Fibroblast of lung (primary cell): Measurements from ENCODE around the gene NACA2. TPM values are rescaled to one million over a fixed set of nuclear protein-coding genes. Genes with fewer than 3 reads are reported as not detected.
A peak's percentile ranks its signal among the peaks of the same experiment; 100 is the strongest.

Experiments
- DNase-seq, 2 donors: peaks; one replicate each; pipeline versions ENCODE4 v3.0.0 to v3.0.0-alpha.2; 2010; ENCODE audit warnings: low read depth in 2 of 2
- H2AFZ ChIP-seq: 2 replicates; pipeline ENCODE4 v1.5.1; 2012; ENCODE audit warnings: low read length, control low read depth, inconsistent platforms
- H3K27ac ChIP-seq: 2 replicates; pipeline ENCODE4 v1.5.1; 2011; ENCODE audit warnings: low read length, control low read depth; ENCODE audit not compliant: insufficient read depth
- H3K27me3 ChIP-seq: 2 replicates; pipeline ENCODE4 v1.5.1; 2011; ENCODE audit warnings: mild to moderate bottlenecking, low read length; ENCODE audit not compliant: control insufficient read depth, insufficient read depth
- H3K36me3 ChIP-seq: 2 replicates; pipeline ENCODE4 v1.5.1; 2011; ENCODE audit warnings: low read length; ENCODE audit not compliant: control insufficient read depth, insufficient read depth
- H3K4me1 ChIP-seq: 2 replicates; pipeline ENCODE4 v1.5.1; 2011; ENCODE audit warnings: low read length; ENCODE audit not compliant: control insufficient read depth, insufficient read depth; ENCODE audit errors: extremely low read depth
- H3K4me2 ChIP-seq: 2 replicates; pipeline ENCODE4 v1.5.1; 2011; ENCODE audit warnings: low read length, control low read depth; ENCODE audit not compliant: insufficient read depth; ENCODE audit errors: extremely low read depth
- H3K4me3 ChIP-seq, 4 experiments: fragments of 200-600 bp in 1 of 4; sonication (generic) in 1 of 4; replicated peaks in 1 of 4; 2 replicates each; pipeline ENCODE4 v1.5.1; 2011 to 2016; ENCODE audit warnings: low read length in 4 of 4, low read depth in 3 of 4, mild to moderate bottlenecking in 3 of 4, control low read depth in 2 of 4, inconsistent platforms in 1 of 4, mixed read lengths in 1 of 4; ENCODE audit not compliant: insufficient read depth in 1 of 4; ENCODE audit errors: control extremely low read depth in 1 of 4
- H3K79me2 ChIP-seq: 2 replicates; pipeline ENCODE4 v1.5.1; 2012; ENCODE audit warnings: mild to moderate bottlenecking, low read length, inconsistent platforms; ENCODE audit not compliant: control insufficient read depth, insufficient read depth
- H3K9ac ChIP-seq: 2 replicates; pipeline ENCODE4 v1.5.1; 2011; ENCODE audit warnings: mild to moderate bottlenecking, low read length, control low read depth; ENCODE audit not compliant: insufficient read depth
- H3K9me3 ChIP-seq: 2 replicates; pipeline ENCODE4 v1.5.1; 2012; ENCODE audit warnings: low read depth, low read length; ENCODE audit not compliant: control insufficient read depth, insufficient read depth
- H4K20me1 ChIP-seq: 2 replicates; pipeline ENCODE4 v1.5.1; 2011; ENCODE audit warnings: low read length; ENCODE audit not compliant: control insufficient read depth, insufficient read depth; ENCODE audit errors: extremely low read depth
- EZH2 ChIP-seq: IDR thresholded peaks from 2 replicates; pipeline ENCODE4 v1.5.1; 2012; ENCODE audit warnings: low read length, control low read depth, mild to moderate bottlenecking; ENCODE audit errors: missing control alignments
- polyA plus RNA-seq, 2 donors: library from polyadenylated mRNA; depleted of rRNA in 1 of 2; stranded (reverse) in 1 of 2; unstranded in 1 of 2; fragments of >200 nt; gene quantifications; 2 replicates each; pipeline ENCODE4 v1.2.1, GENCODE V29; 2011 to 2012; ENCODE audit warnings: missing spikeins in 1 of 2
- total RNA-seq: library from RNA; depleted of rRNA; stranded (reverse); fragments of >200 nt; gene quantifications from 2 replicates; pipeline ENCODE4 v1.2.1, GENCODE V29; 2014
- TF ChIP-seq, protein P1 (sequence below), 2 donors: IDR thresholded peaks in 1 of 2; conservative IDR thresholded peaks in 1 of 2; 1 replicate in 1 of 2; 2 replicates in 1 of 2; pipeline ENCODE4 v1.5.1; 2011 to 2012; ENCODE audit warnings: low read length in 2 of 2, control low read depth in 1 of 2, inconsistent platforms in 1 of 2, low read depth in 1 of 2, mild to moderate bottlenecking in 1 of 2

Gene NACA2
- total and polyA plus RNA-seq, 2 donors (not counting 1 experiment from before 2014, with no cell fraction given): not detected

DNA sequence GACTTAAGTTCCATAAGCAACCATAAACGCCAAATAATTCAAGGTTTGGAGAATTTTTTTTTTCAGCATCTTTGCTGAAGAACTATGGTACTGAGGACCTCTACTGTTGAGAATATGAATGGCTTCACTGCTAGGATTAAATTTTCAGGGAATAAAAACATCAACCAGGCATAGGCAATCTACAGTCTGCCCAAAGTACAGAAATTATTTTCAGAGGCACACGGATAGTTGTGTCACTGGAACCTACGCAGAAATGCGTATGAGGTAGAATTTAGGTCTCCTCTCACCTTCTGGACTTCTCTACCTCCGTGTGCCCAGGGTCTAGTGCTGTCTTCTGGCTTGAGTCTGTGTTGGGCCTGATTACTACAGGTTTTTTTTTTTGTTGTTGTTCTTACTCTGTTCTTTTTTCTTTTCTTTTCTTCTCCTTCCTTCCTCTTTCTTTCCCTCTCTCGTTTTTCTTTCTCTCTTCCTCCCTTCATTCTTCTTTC is 39.7 kb downstream of the NACA2 start:
- Histone ChIP-seq H4K20me1 (no peaks in the 10 kb centered on the region), H3K79me2 (no peaks in the 10 kb centered on the region), H3K27me3 (no peaks in the 10 kb centered on the region), H3K4me2 (no peak overlapping the region), H3K4me1 (peaks cover 2% of the 10 kb centered on the region), H3K4me3 (no peak overlapping the region), H3K9me3 (no peaks in the 10 kb centered on the region), H3K9ac (no peak overlapping the region), H3K27ac (peak overlapping the region; percentile 19), H2AFZ (peak overlapping the region; percentile 97), H3K36me3 (no peaks in the 10 kb centered on the region)
- DNase-seq: peak; percentile 37 to 79
- TF ChIP-seq EZH2: no peak
- TF ChIP-seq, protein P1, sequence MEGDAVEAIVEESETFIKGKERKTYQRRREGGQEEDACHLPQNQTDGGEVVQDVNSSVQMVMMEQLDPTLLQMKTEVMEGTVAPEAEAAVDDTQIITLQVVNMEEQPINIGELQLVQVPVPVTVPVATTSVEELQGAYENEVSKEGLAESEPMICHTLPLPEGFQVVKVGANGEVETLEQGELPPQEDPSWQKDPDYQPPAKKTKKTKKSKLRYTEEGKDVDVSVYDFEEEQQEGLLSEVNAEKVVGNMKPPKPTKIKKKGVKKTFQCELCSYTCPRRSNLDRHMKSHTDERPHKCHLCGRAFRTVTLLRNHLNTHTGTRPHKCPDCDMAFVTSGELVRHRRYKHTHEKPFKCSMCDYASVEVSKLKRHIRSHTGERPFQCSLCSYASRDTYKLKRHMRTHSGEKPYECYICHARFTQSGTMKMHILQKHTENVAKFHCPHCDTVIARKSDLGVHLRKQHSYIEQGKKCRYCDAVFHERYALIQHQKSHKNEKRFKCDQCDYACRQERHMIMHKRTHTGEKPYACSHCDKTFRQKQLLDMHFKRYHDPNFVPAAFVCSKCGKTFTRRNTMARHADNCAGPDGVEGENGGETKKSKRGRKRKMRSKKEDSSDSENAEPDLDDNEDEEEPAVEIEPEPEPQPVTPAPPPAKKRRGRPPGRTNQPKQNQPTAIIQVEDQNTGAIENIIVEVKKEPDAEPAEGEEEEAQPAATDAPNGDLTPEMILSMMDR (conservative IDR thresholded peaks at IDR 0.05 in 1 of 2, IDR thresholded peaks at IDR 0.05 in 1 of 2; ENCODE audit: low read depth in 1 of 2, low read length in 2 of 2): peak; percentile 61 to 72

DNA sequence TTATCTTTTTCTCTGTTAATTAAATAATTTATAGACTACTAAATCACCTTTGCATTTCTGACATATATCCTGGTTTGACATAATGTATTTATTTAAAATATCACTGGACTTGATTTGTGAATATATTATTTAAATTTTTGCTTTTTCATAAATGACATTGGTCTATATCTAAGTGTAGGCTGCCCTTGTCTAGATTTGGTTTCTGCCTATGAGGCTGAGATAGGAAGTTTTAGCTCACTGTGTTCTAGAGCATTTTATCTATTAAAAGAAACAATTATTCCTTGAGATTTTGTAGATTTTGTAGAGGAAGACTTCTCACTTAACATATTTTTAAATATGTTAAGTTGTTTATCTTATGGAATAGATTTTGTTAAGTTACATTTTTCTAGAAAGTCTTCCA is 43.9 kb downstream of the NACA2 start:
- no peak overlapping the region for H3K27ac ChIP-seq
- no peaks in the 10 kb centered on the region for H3K79me2 ChIP-seq
- DNase-seq: no peak
- H3K9me3 ChIP-seq: no peaks in the 10 kb centered on the region
- H3K36me3 ChIP-seq: no peaks in the 10 kb centered on the region
- H3K4me1 ChIP-seq: peaks cover 2% of the 10 kb centered on the region
- TF ChIP-seq EZH2: no peak
- TF ChIP-seq, protein P1 (conservative IDR thresholded peaks at IDR 0.05 in 1 of 2, IDR thresholded peaks at IDR 0.05 in 1 of 2; ENCODE audit: low read depth in 1 of 2, low read length in 2 of 2): no peak
- no peak overlapping the region for H3K9ac ChIP-seq
- no peaks in the 10 kb centered on the region for H4K20me1 ChIP-seq
- no peak overlapping the region for H3K4me3 ChIP-seq
- no peaks in the 10 kb centered on the region for H3K27me3 ChIP-seq
- no peak overlapping the region for H3K4me2 ChIP-seq
- H2AFZ ChIP-seq: no peak overlapping the region

DNA sequence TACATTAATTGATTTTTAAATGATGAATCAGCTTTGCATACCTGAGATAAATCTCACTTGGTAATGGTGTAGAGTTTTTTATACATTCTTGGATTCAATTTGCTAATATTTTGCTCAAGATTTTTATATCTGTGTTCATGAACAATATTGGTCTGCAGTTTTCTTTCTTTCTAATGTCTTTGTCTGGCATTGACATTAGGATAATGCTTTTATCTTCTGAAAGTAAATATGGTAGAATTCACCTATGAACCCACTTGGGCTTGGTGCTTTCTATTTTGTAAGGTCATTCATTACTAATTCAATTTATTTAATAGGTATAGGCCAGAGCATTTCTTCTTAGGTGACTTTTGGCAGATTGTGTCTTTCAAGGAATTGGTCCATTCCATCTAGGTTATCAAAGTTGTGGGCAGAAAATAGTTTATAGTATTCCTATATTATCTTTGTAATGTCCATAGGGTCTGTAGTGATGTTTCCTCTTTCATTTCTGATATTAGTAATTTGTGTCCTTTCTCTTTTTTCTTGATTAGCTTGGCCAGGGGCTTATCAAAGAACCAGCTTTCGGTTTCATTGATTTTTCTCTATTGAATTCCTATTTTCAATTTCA is 45.6 kb downstream of the NACA2 start:
- no peak overlapping the region for H3K4me2 ChIP-seq
- TF ChIP-seq EZH2: no peak

More for the DNA sequence above, 45.6 kb downstream of the NACA2 start:
- Histone ChIP-seq H3K9ac (no peak overlapping the region), H4K20me1 (no peaks in the 10 kb centered on the region), H3K4me1 (no peaks in the 10 kb centered on the region), H3K27ac (no peak overlapping the region), H3K36me3 (no peaks in the 10 kb centered on the region), H2AFZ (no peak overlapping the region), H3K27me3 (no peaks in the 10 kb centered on the region), H3K4me3 (no peak overlapping the region), H3K9me3 (no peaks in the 10 kb centered on the region), H3K79me2 (no peaks in the 10 kb centered on the region)
- no peak for DNase-seq
